ENCODE results near the gene PAK2.
A peak's percentile ranks its signal among the peaks of the same experiment; 100 is the strongest.

PAK2 gene

DNA sequence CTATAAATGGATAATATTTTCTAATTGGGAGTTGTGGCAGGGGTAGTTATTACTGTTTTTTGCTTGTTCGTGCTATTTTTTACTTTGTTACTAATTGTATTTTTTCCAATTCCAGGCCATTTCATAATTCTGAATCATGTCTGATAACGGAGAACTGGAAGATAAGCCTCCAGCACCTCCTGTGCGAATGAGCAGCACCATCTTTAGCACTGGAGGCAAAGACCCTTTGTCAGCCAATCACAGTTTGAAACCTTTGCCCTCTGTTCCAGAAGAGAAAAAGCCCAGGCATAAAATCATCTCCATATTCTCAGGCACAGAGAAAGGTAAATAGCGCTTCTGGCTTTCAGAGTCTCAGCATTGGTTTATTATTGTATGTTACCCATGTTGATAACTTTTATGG is 42.9 kb downstream of the PAK2 start:
- TF ChIP-seq, protein P1, sequence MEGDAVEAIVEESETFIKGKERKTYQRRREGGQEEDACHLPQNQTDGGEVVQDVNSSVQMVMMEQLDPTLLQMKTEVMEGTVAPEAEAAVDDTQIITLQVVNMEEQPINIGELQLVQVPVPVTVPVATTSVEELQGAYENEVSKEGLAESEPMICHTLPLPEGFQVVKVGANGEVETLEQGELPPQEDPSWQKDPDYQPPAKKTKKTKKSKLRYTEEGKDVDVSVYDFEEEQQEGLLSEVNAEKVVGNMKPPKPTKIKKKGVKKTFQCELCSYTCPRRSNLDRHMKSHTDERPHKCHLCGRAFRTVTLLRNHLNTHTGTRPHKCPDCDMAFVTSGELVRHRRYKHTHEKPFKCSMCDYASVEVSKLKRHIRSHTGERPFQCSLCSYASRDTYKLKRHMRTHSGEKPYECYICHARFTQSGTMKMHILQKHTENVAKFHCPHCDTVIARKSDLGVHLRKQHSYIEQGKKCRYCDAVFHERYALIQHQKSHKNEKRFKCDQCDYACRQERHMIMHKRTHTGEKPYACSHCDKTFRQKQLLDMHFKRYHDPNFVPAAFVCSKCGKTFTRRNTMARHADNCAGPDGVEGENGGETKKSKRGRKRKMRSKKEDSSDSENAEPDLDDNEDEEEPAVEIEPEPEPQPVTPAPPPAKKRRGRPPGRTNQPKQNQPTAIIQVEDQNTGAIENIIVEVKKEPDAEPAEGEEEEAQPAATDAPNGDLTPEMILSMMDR (IDR thresholded peaks at IDR 0.05; ENCODE audit: control insufficient read depth, extremely low read depth, insufficient read depth), result no peak
- H3K4me3 ChIP-seq (ENCODE audit: low read depth, low read length), result no peak overlapping the region

DNA sequence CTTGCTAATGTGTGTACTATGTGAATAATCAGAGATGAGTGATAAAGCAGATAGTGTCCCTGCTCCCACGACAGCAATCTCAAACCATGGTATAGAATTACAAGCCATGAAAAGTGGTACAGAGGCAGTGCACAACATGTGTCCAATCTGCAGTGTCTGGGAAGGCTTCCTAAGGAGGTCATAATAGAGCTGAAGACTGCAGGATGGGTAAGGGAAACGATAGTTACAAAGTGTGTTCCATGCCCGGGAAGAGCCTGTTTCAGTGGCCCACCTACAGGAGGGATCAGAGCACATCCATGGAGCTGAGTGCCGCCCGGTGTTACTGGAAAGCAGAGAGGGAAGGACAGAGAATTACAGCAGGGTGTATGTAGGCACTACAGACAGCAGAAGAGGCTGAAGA is 48.9 kb downstream of the PAK2 start:
- DNase-seq (ENCODE audit: low read depth), result no peak
- TF ChIP-seq, protein P1 (IDR thresholded peaks at IDR 0.05; ENCODE audit: control insufficient read depth, extremely low read depth, insufficient read depth), result no peak
- H3K4me3 ChIP-seq (ENCODE audit: low read depth, low read length), result no peak overlapping the region

More for the DNA sequence above, 42.9 kb downstream of the PAK2 start:
- DNase-seq (ENCODE audit: low read depth), result no peak

DNA sequence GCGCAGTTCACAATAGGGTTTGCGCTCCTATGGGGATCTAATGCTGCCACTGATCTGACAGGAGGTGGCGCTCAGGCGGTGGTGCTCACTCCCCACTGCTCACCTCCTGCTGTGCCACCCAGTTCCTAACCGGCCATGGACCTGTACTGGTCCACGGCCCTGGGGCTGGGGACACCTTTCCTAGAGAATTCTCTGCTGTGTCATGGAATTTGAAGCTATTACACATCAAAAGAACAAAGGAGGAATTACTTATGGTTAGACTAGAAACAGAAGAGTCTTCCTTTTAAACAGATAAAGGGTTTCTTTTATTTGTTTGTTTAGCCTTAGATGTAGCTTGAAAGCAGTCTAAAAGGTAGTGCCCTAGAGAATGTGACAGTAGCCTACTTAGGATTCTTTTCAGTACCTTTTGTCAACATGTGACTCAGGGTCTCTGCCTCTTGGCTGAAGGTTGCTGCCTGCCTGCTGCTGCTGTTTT is 50.3 kb downstream of the PAK2 start:
- DNase-seq (ENCODE audit: low read depth), result no peak
- H3K4me3 ChIP-seq (ENCODE audit: low read depth, low read length), result no peak overlapping the region
- TF ChIP-seq, protein P1 (IDR thresholded peaks at IDR 0.05; ENCODE audit: control insufficient read depth, extremely low read depth, insufficient read depth), result no peak

DNA sequence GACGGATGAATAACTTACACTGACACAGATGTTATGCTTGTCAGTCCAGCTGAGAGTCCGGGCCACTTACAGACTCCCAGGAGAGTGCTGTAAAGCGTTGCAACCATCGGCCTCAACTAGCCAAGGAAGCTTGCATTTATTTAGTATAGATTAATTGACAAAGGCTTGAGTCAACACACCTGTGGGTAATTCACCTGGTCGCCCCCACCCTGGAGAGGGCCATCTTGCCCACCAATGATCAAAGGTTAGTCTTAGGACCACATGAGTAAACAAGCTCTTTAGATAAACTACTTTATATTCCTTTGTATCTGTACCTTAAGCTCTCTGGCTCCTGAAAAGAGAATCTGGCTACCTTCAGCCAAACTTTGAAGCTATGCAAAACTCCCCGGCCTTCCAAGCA is 51.0 kb downstream of the PAK2 start:
- TF ChIP-seq, protein P1 (IDR thresholded peaks at IDR 0.05; ENCODE audit: control insufficient read depth, extremely low read depth, insufficient read depth), result no peak
- DNase-seq (ENCODE audit: low read depth), result no peak
- H3K4me3 ChIP-seq (ENCODE audit: low read depth, low read length), result no peak overlapping the region

DNA sequence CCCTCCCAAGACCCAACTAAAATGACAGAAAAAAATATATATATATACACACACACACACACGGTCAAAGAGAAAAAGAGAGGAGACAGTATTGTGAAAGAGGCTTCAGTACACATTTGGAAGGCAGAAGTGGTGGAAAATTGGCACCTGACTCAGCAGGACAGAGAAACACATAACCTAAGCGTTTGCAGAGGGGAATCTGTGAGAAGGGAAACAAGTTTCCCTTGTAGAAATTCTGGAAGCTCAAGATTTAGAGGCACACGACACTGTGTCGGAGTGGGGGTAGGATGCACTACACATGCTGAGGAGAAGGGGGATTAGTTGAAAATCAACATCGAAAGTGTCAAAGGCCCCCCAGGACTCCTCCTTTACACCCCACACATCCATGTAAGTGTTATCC is 53.1 kb downstream of the PAK2 start:
- peak overlapping the region; percentile 35 for H3K4me3 ChIP-seq (ENCODE audit: low read depth, low read length)
- TF ChIP-seq, protein P1 (IDR thresholded peaks at IDR 0.05; ENCODE audit: control insufficient read depth, extremely low read depth, insufficient read depth), result no peak
- DNase-seq (ENCODE audit: low read depth), result no peak

DNA sequence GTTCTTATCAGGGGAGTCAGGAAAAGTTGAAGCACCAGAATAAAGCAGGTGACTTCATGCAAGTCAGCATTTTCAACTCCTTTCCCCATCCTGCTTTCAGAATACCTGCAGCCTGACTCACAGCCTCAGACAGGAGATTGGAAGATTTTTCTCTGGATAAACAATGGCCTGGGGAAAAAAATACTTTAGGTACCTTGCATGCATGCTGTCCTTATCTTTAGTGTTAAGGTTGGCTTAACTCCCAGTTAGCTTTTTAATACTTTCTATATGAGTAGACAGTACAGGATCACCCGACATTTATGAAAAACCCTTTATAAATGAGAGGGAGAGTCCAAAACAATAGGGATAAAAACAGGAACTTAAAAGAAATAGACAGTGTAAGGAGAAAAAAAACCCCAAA is 53.6 kb downstream of the PAK2 start:
- H3K4me3 ChIP-seq (ENCODE audit: low read depth, low read length), result peak overlapping the region; percentile 35; the same call in 1 of the 2 replicates
- DNase-seq (ENCODE audit: low read depth), result peak; percentile 84
- TF ChIP-seq, protein P1 (IDR thresholded peaks at IDR 0.05; ENCODE audit: control insufficient read depth, extremely low read depth, insufficient read depth), result no peak

DNA sequence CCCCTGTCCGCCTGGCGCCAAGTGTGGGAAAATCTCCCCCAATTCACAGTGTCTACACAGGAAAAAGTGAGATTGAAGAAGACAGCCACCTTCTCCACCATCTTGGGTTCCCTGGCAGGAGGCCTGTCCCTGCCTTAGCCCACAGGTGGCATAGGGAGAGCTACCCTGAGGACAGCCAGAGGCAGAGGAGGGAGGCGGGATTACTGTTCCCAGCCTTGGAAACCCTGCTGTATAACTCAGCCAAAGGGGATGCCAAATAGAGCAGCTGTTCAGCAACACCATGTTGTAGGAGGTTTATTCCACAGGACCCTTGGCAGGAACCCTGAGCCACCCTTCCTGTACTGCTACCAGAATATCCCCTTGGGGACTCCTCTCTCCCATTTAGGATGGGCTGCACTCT is 54.8 kb downstream of the PAK2 start:
- no peak for DNase-seq (ENCODE audit: low read depth)
- H3K4me3 ChIP-seq (ENCODE audit: low read depth, low read length), result no peak overlapping the region
- TF ChIP-seq, protein P1 (IDR thresholded peaks at IDR 0.05; ENCODE audit: control insufficient read depth, extremely low read depth, insufficient read depth), result no peak
